HEK293 (cell line): Measurements from ENCODE around the gene GABBR2.

Source experiments
- CTCF ChIA-PET: fragments of 350-600 bp; formaldehyde crosslinking; extraction: SDS; loops from one replicate; lab custom pipeline; 2021; ENCODE audit warnings: antibody characterized with exemption; lab: Yijun Ruan, JAX
- POLR2A ChIA-PET: fragments of 300-600 bp; formaldehyde crosslinking; extraction: SDS; loops from one replicate; lab custom pipeline; 2020; ENCODE audit warnings: antibody characterized with exemption, inconsistent platforms; lab: Yijun Ruan, JAX
- H3K27ac ChIP-seq: fragments of 200-500 bp; sonication (Bioruptor generic); 2 replicates; pipeline ENCODE4 v1.5.1; 2014; ENCODE audit warnings: low read depth, low read length, control low read depth, inconsistent platforms; ENCODE audit errors: extremely low read depth
- H3K36me3 ChIP-seq, 2 experiments: fragments of 200-500 bp in 1 of 2; sonication (Bioruptor generic) in 1 of 2; 1 replicate in 1 of 2; 2 replicates in 1 of 2; pipeline ENCODE4 v1.5.1; 2014 to 2017; ENCODE audit warnings: inconsistent platforms in 2 of 2, low read length in 2 of 2; ENCODE audit not compliant: control insufficient read depth in 2 of 2, insufficient read depth in 1 of 2
- H3K4me1 ChIP-seq: fragments of 200-500 bp; sonication (Bioruptor generic); 2 replicates; pipeline ENCODE4 v1.5.1; 2014; ENCODE audit warnings: mild to moderate bottlenecking, low read length, inconsistent platforms; ENCODE audit not compliant: control insufficient read depth, insufficient read depth
- H3K4me3 ChIP-seq: 2 replicates; pipeline ENCODE4 v1.5.1; 2011; ENCODE audit warnings: low read depth, mild to moderate bottlenecking, control low read depth, low read length, moderate library complexity
- H3K9me3 ChIP-seq: fragments of 200-500 bp; sonication (Bioruptor generic); 2 replicates; pipeline ENCODE4 v1.5.1; 2014; ENCODE audit warnings: low read depth, low read length, inconsistent platforms; ENCODE audit not compliant: control insufficient read depth, insufficient read depth
- FEZF1 ChIP-seq: fragments of 450-650 bp; formaldehyde crosslinking; IDR thresholded peaks from 2 replicates; pipeline ENCODE4 v1.5.1; 2016; ENCODE audit warnings: missing biosample characterization, missing genetic modification characterization
- GLIS1 ChIP-seq: fragments of 450-650 bp; formaldehyde crosslinking; IDR thresholded peaks from 2 replicates; pipeline ENCODE4 v1.5.1; 2016; ENCODE audit warnings: missing biosample characterization, missing genetic modification characterization
- GLIS2 ChIP-seq: fragments of 450-650 bp; formaldehyde crosslinking; IDR thresholded peaks from 2 replicates; pipeline ENCODE4 v1.5.1; 2016; ENCODE audit warnings: missing biosample characterization, missing genetic modification characterization
- HIC1 ChIP-seq: fragments of 450-650 bp; formaldehyde crosslinking; IDR thresholded peaks from 2 replicates; pipeline ENCODE4 v1.5.1; 2016; ENCODE audit warnings: missing biosample characterization, missing genetic modification characterization
- HOXC10 ChIP-seq: sonication (generic); formaldehyde crosslinking; IDR thresholded peaks from 2 replicates; pipeline ENCODE4 v1.8.1; 2023; ENCODE audit warnings: mild to moderate bottlenecking, missing genetic modification reagents
- KLF1 ChIP-seq: fragments of 450-650 bp; formaldehyde crosslinking; IDR thresholded peaks from 2 replicates; pipeline ENCODE4 v1.5.1; 2016; ENCODE audit warnings: missing biosample characterization, missing genetic modification characterization
- KLF16 ChIP-seq: fragments of 450-650 bp; formaldehyde crosslinking; IDR thresholded peaks from 2 replicates; pipeline ENCODE4 v1.5.1; 2017; ENCODE audit warnings: missing biosample characterization, missing genetic modification characterization
- REST ChIP-seq: fragments of 450-650 bp; formaldehyde crosslinking; IDR thresholded peaks from 2 replicates; pipeline ENCODE4 v1.5.1; 2016; ENCODE audit warnings: missing biosample characterization, missing genetic modification characterization
- SETDB1 ChIP-seq: IDR thresholded peaks from one replicate; pipeline ENCODE4 v1.6.1; 2017; ENCODE audit warnings: mild to moderate bottlenecking, low read length, moderate library complexity, mixed read lengths; ENCODE audit not compliant: insufficient read length
- ZBTB26 ChIP-seq: fragments of 450-650 bp; formaldehyde crosslinking; optimal IDR thresholded peaks from 2 replicates; pipeline ENCODE3; 2016; ENCODE audit warnings: missing biosample characterization, mild to moderate bottlenecking, missing genetic modification characterization
- ZBTB6 ChIP-seq: fragments of 450-650 bp; formaldehyde crosslinking; IDR thresholded peaks from 2 replicates; pipeline ENCODE4 v1.5.1; 2017; ENCODE audit warnings: missing biosample characterization, missing genetic modification characterization
- ZFP3 ChIP-seq: fragments of 450-650 bp; formaldehyde crosslinking; IDR thresholded peaks from 2 replicates; pipeline ENCODE4 v1.5.1; 2016; ENCODE audit warnings: low read depth, missing biosample characterization, missing genetic modification characterization
- ZNF266 ChIP-seq: fragments of 450-650 bp; formaldehyde crosslinking; IDR thresholded peaks from 2 replicates; pipeline ENCODE4 v1.5.1; 2016; ENCODE audit warnings: missing biosample characterization, missing genetic modification characterization, low read depth
- ZNF324 ChIP-seq: fragments of 450-650 bp; formaldehyde crosslinking; IDR thresholded peaks from 2 replicates; pipeline ENCODE4 v1.5.1; 2016; ENCODE audit warnings: missing biosample characterization, missing genetic modification characterization
- ZNF391 ChIP-seq: fragments of 450-650 bp; formaldehyde crosslinking; IDR thresholded peaks from 2 replicates; pipeline ENCODE4 v1.5.1; 2016; ENCODE audit warnings: low read depth, missing biosample characterization, missing genetic modification characterization, borderline replicate concordance
- ZNF404 ChIP-seq: fragments of 450-650 bp; formaldehyde crosslinking; IDR thresholded peaks from 2 replicates; pipeline ENCODE4 v1.5.1; 2017; ENCODE audit warnings: missing biosample characterization, missing genetic modification characterization
- ZNF449 ChIP-seq: fragments of 450-650 bp; formaldehyde crosslinking; IDR thresholded peaks from 2 replicates; pipeline ENCODE4 v1.5.1; 2017; ENCODE audit warnings: missing biosample characterization, mild to moderate bottlenecking, missing genetic modification characterization, moderate library complexity
- ZNF529 ChIP-seq: fragments of 450-650 bp; formaldehyde crosslinking; IDR thresholded peaks from 2 replicates; pipeline ENCODE4 v1.5.1; 2017; ENCODE audit warnings: missing genetic modification characterization, missing biosample characterization; ENCODE audit not compliant: insufficient replicate concordance
- ZNF549 ChIP-seq: fragments of 450-650 bp; IDR thresholded peaks from 2 replicates; pipeline ENCODE4 v1.5.1; 2018; ENCODE audit warnings: missing biosample characterization, missing genetic modification characterization, mild to moderate bottlenecking, inconsistent platforms, moderate library complexity
- ZNF555 ChIP-seq: fragments of 450-650 bp; formaldehyde crosslinking; conservative IDR thresholded peaks from 2 replicates; pipeline ENCODE4 v1.5.1; 2017; ENCODE audit warnings: missing biosample characterization, mild to moderate bottlenecking, missing genetic modification characterization, inconsistent platforms
- ZNF600 ChIP-seq: fragments of 450-650 bp; formaldehyde crosslinking; IDR thresholded peaks from 2 replicates; pipeline ENCODE4 v1.5.1; 2016; ENCODE audit warnings: missing biosample characterization, missing genetic modification characterization
- ZNF791 ChIP-seq: fragments of 450-650 bp; formaldehyde crosslinking; IDR thresholded peaks from 2 replicates; pipeline ENCODE4 v1.5.1; 2016; ENCODE audit warnings: missing biosample characterization, missing genetic modification characterization
- ZNF792 ChIP-seq: fragments of 450-650 bp; formaldehyde crosslinking; IDR thresholded peaks from 2 replicates; pipeline ENCODE4 v1.5.1; 2016; ENCODE audit warnings: missing biosample characterization, missing genetic modification characterization
- ZNF830 ChIP-seq: fragments of 450-650 bp; IDR thresholded peaks from 2 replicates; pipeline ENCODE4 v1.5.0; 2018; ENCODE audit warnings: missing biosample characterization, missing genetic modification characterization, low read depth, mild to moderate bottlenecking, moderate library complexity

Gene GABBR2

GRCh38 chr9:98550206-98550820 lies 158.4 kb downstream of the GABBR2 start:
- Histone ChIP-seq H3K4me3 (no peak overlapping the region), H3K4me1 (no peaks in the 10 kb centered on the region), H3K9me3 (no peaks in the 10 kb centered on the region), H3K36me3 (no peaks in the 10 kb centered on the region), H3K27ac (no peak overlapping the region)
- ChIA-PET POLR2A (no interaction called here), CTCF (interaction anchor here (1.2 kb wide), 1 partner anchor 14 kb away, joined by 3 read pairs; no protein-coding TSS in a partner anchor)
- TF ChIP-seq ZNF549 (no peak), FEZF1 (tag by site-specific recombination) (no peak), ZNF529 (tag by site-specific recombination) (no peak), HOXC10 (CRISPR knock-in tag) (no peak), ZNF391 (no peak), SETDB1 (no peak), KLF16 (tag by site-specific recombination) (no peak), ZFP3 (tag by site-specific recombination) (no peak), ZNF555 (no peak), ZNF830 (tag by site-specific recombination) (no peak), ZBTB26 (tag by site-specific recombination) (no peak), GLIS1 (tag by site-specific recombination) (no peak), ZNF449 (tag by site-specific recombination) (no peak)

- H3K9me3 ChIP-seq, result no peaks in the 10 kb centered on the region
- no peaks in the 10 kb centered on the region for H3K4me1 ChIP-seq
- POLR2A ChIA-PET, result no interaction called here
- TF ChIP-seq ZNF791 (tag by site-specific recombination) (no peak), KLF1 (tag by site-specific recombination) (no peak), ZNF266 (tag by site-specific recombination) (no peak), ZNF404 (tag by site-specific recombination) (no peak), REST (tag by site-specific recombination) (no peak), HIC1 (tag by site-specific recombination) (no peak), GLIS2 (tag by site-specific recombination) (no peak), ZNF324 (tag by site-specific recombination) (no peak), ZNF549 (no peak), ZBTB6 (tag by site-specific recombination) (no peak), ZNF600 (tag by site-specific recombination) (no peak), ZNF792 (tag by site-specific recombination) (no peak)
- H3K36me3 ChIP-seq, result no peaks in the 10 kb centered on the region
- CTCF ChIA-PET, result interaction anchor here (1.2 kb wide), 1 partner anchor 13 kb away, joined by 3 read pairs; no protein-coding TSS in a partner anchor
- H3K27ac ChIP-seq, result no peak overlapping the region
- H3K4me3 ChIP-seq, result no peak overlapping the region
These were observed 159.3 kb downstream of the GABBR2 start for GRCh38 chr9:98549401-98549800.
